CD4-positive, CD25-positive, alpha-beta regulatory T cell (primary cell): Measurements from ENCODE around the gene FGFR2. TPM values are rescaled to one million over a fixed set of nuclear protein-coding genes. Genes with fewer than 3 reads are reported as not detected.

Experiments used
- ATAC-seq, 2 donors: fragments of 150-1000 bp; cut with Tn5 transposase; one replicate each; pipeline ENCODE4 v1.10.0; 2021; ENCODE audit warnings: low read depth in 2 of 2, moderate number of reproducible peaks in 2 of 2, moderate library complexity in 1 of 2
- DNase-seq, 3 donors: peaks; one replicate each; pipeline versions ENCODE4 v3.0.0 to v3.0.0-alpha.2; 2012 to 2022; ENCODE audit warnings: mixed read lengths in 1 of 3
- H3K27ac ChIP-seq: one replicate; pipeline ENCODE4 v1.7.0; 2013; ENCODE audit warnings: mild to moderate bottlenecking, low read length; ENCODE audit not compliant: insufficient read depth, poor library complexity, severe bottlenecking
- H3K27me3 ChIP-seq: one replicate; pipeline ENCODE4 v1.7.0; 2013; ENCODE audit warnings: low read length; ENCODE audit not compliant: control insufficient read depth, insufficient read depth
- H3K36me3 ChIP-seq: one replicate; pipeline ENCODE4 v1.7.0; 2013; ENCODE audit warnings: mild to moderate bottlenecking, low read length, moderate library complexity; ENCODE audit not compliant: control insufficient read depth, insufficient read depth
- H3K4me1 ChIP-seq: 2 replicates; pipeline ENCODE4 v1.7.0; 2013; ENCODE audit warnings: mild to moderate bottlenecking, low read length; ENCODE audit not compliant: insufficient read depth, control insufficient read depth, poor library complexity, severe bottlenecking
- H3K4me3 ChIP-seq: one replicate; pipeline ENCODE4 v1.7.0; 2013; ENCODE audit warnings: low read depth, mild to moderate bottlenecking, low read length, moderate library complexity
- H3K9me3 ChIP-seq, 2 experiments: 1 replicate in 1 of 2; 2 replicates in 1 of 2; pipeline ENCODE4 v1.7.0; 2013; ENCODE audit warnings: low read length in 2 of 2, mild to moderate bottlenecking in 1 of 2, moderate library complexity in 1 of 2; ENCODE audit not compliant: control insufficient read depth in 2 of 2
- H3K27ac Mint-ChIP-seq, 3 donors: one replicate each; pipeline ENCODE4 v1.8.0; 2020 to 2022; ENCODE audit warnings: mild to moderate bottlenecking in 3 of 3, mixed read lengths in 3 of 3, moderate library complexity in 2 of 3
- H3K27me3 Mint-ChIP-seq: one replicate; pipeline ENCODE4 v1.8.0; 2022; ENCODE audit warnings: mild to moderate bottlenecking, mixed read lengths
- H3K36me3 Mint-ChIP-seq: one replicate; pipeline ENCODE4 v1.8.0; 2020; ENCODE audit warnings: mixed read lengths
- H3K4me1 Mint-ChIP-seq, 4 donors: one replicate each; pipeline ENCODE4 v1.8.0; 2020 to 2022; ENCODE audit warnings: mixed read lengths in 4 of 4, mild to moderate bottlenecking in 1 of 4
- H3K4me3 Mint-ChIP-seq, 4 donors: one replicate each; pipeline ENCODE4 v1.8.0; 2020 to 2022; ENCODE audit warnings: mild to moderate bottlenecking in 4 of 4, mixed read lengths in 4 of 4, moderate library complexity in 3 of 4
- H3K9me3 Mint-ChIP-seq, 7 donors: one replicate each; pipeline ENCODE4 v1.8.0; 2020 to 2022; ENCODE audit warnings: mixed read lengths in 7 of 7, mild to moderate bottlenecking in 3 of 7, moderate library complexity in 2 of 7
- polyA plus RNA-seq, 4 donors: library from polyadenylated mRNA; unstranded; fragments of 300-500 nt; fragmentation: Illumina TruSeq; gene quantifications; one replicate each; pipeline ENCODE4 v1.2.3, GENCODE V29; 2021
- total RNA-seq: library from RNA; stranded (reverse); gene quantifications from one replicate; pipeline ENCODE4 v1.2.3, GENCODE V29; 2022

The FGFR2 gene
- total and polyA plus RNA-seq, 5 donors from 2014 or later, result 0.32 to 3.1 (median 0.60) TPM

DNA sequence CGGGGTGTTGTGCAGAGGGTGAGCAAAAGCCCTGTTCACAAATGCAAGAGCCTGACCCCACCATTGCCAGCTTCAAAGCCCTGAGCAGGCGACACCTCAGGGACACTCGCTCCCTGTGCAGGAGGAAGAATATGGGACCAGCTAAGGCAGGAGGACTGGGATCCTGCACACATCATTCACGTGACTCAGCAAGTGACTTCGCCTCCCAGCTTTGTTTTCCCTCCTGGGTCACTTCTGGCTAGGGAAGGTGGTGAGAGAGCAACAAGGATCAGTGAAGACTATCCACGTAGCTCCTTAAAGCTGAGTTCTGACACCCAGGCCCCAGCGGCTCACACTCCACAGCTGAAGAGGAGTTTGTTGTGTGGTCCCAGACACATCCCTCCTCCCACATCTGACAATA is 164.3 kb downstream of the FGFR2 start:
- no peaks in the 10 kb centered on the region for H3K9me3 ChIP-seq
- no peak overlapping the region for H3K27ac ChIP-seq
- Mint-ChIP-seq H3K9me3 (peaks cover 0 to 2% (median 1%) of the 10 kb centered on the region in 7 donors), H3K27me3 (no peaks in the 10 kb centered on the region), H3K4me3 (no peak overlapping the region), H3K27ac (no peak overlapping the region), H3K36me3 (no peaks in the 10 kb centered on the region), H3K4me1 (no peaks in the 10 kb centered on the region)
- H3K27me3 ChIP-seq, result no peaks in the 10 kb centered on the region
- ATAC-seq (no peak), DNase-seq (no peak)
- H3K4me3 ChIP-seq, result no peak overlapping the region
- H3K4me1 ChIP-seq, result no peaks in the 10 kb centered on the region
- H3K36me3 ChIP-seq, result no peaks in the 10 kb centered on the region

DNA sequence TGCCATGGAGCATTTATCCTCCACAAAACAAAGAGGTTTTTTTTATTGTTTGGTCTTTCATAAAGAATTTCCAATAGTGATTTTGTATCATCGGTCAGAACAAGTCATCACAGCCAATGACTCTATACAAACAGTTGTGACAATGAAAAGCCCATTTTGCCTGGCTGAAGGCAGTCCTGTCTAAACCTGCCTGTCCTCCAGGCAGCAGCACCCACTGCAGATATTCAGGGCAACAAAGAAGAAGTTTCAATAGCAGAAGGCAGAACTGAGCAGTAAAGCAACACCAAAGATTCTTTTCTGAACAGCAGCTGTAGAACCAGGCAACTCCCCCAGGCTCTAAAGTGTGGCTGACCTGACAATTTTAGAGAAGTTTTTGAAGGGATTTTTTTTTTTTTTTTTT is 169.4 kb downstream of the FGFR2 start:
- H3K9me3 Mint-ChIP-seq, result peaks cover 0 to 5% (median 2%) of the 10 kb centered on the region in 7 donors
- Histone ChIP-seq H3K27me3 (no peaks in the 10 kb centered on the region), H3K4me3 (no peak overlapping the region), H3K36me3 (no peaks in the 10 kb centered on the region), H3K4me1 (no peaks in the 10 kb centered on the region), H3K27ac (no peak overlapping the region), H3K9me3 (no peaks in the 10 kb centered on the region)
- H3K4me1 Mint-ChIP-seq, result no peaks in the 10 kb centered on the region
- ATAC-seq (no peak), DNase-seq (no peak)
- no peak overlapping the region for H3K27ac Mint-ChIP-seq
- H3K4me3 Mint-ChIP-seq, result no peak overlapping the region
- H3K36me3 Mint-ChIP-seq, result no peaks in the 10 kb centered on the region
- H3K27me3 Mint-ChIP-seq, result no peaks in the 10 kb centered on the region
